ENCODE results near the gene AMPD2. TPM values are rescaled to one million over a fixed set of nuclear protein-coding genes. Genes with fewer than 3 reads are reported as not detected.
"Not testable (repeated sequence)": the region's sequence is repeated elsewhere in the genome, so short reads cannot be mapped to it uniquely, and the experiment has no call there.

AMPD2 gene
- polyA plus RNA-seq, 3 donors: 75.0 to 961 (median 117) TPM

GRCh38 chr1:109671067-109671466 lies 51.4 kb downstream of the AMPD2 start:
- H4K20me1 ChIP-seq (ENCODE audit: insufficient read depth, low read length): no peaks in the 10 kb centered on the region
- intact Hi-C loops (cut with micrococcal nuclease): no loop called here
- H3K79me2 ChIP-seq (ENCODE audit: insufficient read depth, low read length): no peaks in the 10 kb centered on the region
- no peak overlapping the region for H2AFZ ChIP-seq (ENCODE audit: insufficient read depth, low read depth, low read length, poor library complexity, severe bottlenecking)
- Mint-ChIP-seq H3K9me3 (peaks cover 0 to 8% (median 0%) of the 10 kb centered on the region in 7 donors), H3K36me3 (no peaks in the 10 kb centered on the region), H3K27me3 (ENCODE audit: low read depth in 3 of 3) (peaks cover 2 to 8% (median 3%) of the 10 kb centered on the region in 3 donors), H3K27ac (no peak overlapping the region), H3K4me3 (no peak overlapping the region), H3K4me1 (peaks cover 22% of the 10 kb centered on the region)
- no peak for DNase-seq
- no peak overlapping the region for H3K27ac ChIP-seq (ENCODE audit: low read depth in 1 of 2, low read length in 2 of 2)
- no peak overlapping the region for H3K9ac ChIP-seq (ENCODE audit: insufficient read depth, low read length, poor library complexity, severe bottlenecking)
- no peaks in the 10 kb centered on the region for H3K9me3 ChIP-seq (replicated peaks in 1 of 2; ENCODE audit: control insufficient read depth in 1 of 2, insufficient read depth in 1 of 2, low read length in 2 of 2)
- TF ChIP-seq CTCF (IDR thresholded peaks at IDR 0.05): no peak
- H3K4me2 ChIP-seq (replicated peaks; ENCODE audit: extremely low read depth, low read length, poor library complexity, severe bottlenecking): no peak overlapping the region
- 100% methylated on average over 3 of the region's 5 CpGs for WGBS (ENCODE audit: insufficient coverage)
- no peaks in the 10 kb centered on the region for H3K36me3 ChIP-seq (replicated peaks in 1 of 2; ENCODE audit: control insufficient read depth in 1 of 2, insufficient read depth in 2 of 2, low read length in 2 of 2)
- peaks cover 9 to 12% of the 10 kb centered on the region in 2 donors for H3K4me1 ChIP-seq (ENCODE audit: control insufficient read depth in 1 of 2, insufficient read depth in 2 of 2, low read length in 2 of 2)
- H3K4me3 ChIP-seq (replicated peaks in 1 of 3; ENCODE audit: low read depth in 2 of 3, low read length in 3 of 3): no peak overlapping the region
- H3K27me3 ChIP-seq (ENCODE audit: control insufficient read depth in 2 of 2, insufficient read depth in 2 of 2, low read length in 2 of 2): no peaks in the 10 kb centered on the region

- intact Hi-C loops (cut with micrococcal nuclease); H3K4me3 Mint-ChIP-seq; H3K36me3 Mint-ChIP-seq; H4K20me1 ChIP-seq (ENCODE audit: insufficient read depth, low read length); H2AFZ ChIP-seq (ENCODE audit: insufficient read depth, low read depth, low read length, poor library complexity, severe bottlenecking); H3K36me3 ChIP-seq (replicated peaks in 1 of 2; ENCODE audit: control insufficient read depth in 1 of 2, insufficient read depth in 2 of 2, low read length in 2 of 2); H3K79me2 ChIP-seq (ENCODE audit: insufficient read depth, low read length); H3K27ac Mint-ChIP-seq; H3K9me3 Mint-ChIP-seq; H3K4me2 ChIP-seq (replicated peaks; ENCODE audit: extremely low read depth, low read length, poor library complexity, severe bottlenecking); DNase-seq; H3K27me3 Mint-ChIP-seq (ENCODE audit: low read depth in 3 of 3); H3K9me3 ChIP-seq (replicated peaks in 1 of 2; ENCODE audit: control insufficient read depth in 1 of 2, insufficient read depth in 1 of 2, low read length in 2 of 2); H3K4me1 ChIP-seq (ENCODE audit: control insufficient read depth in 1 of 2, insufficient read depth in 2 of 2, low read length in 2 of 2); H3K27ac ChIP-seq (ENCODE audit: low read depth in 1 of 2, low read length in 2 of 2); H3K4me1 Mint-ChIP-seq; H3K9ac ChIP-seq (ENCODE audit: insufficient read depth, low read length, poor library complexity, severe bottlenecking); H3K4me3 ChIP-seq (replicated peaks in 1 of 3; ENCODE audit: low read depth in 2 of 3, low read length in 3 of 3); H3K27me3 ChIP-seq (ENCODE audit: control insufficient read depth in 2 of 2, insufficient read depth in 2 of 2, low read length in 2 of 2): not testable (repeated sequence)
- WGBS (ENCODE audit: insufficient coverage): 100% methylated on average over 1 of the region's 2 CpGs
These were observed 54.2 kb downstream of the AMPD2 start for GRCh38 chr1:109673861-109674260.

GRCh38 chr1:109676683-109677381 lies 57.2 kb downstream of the AMPD2 start:
- DNase-seq; H3K36me3 Mint-ChIP-seq; intact Hi-C loops (cut with micrococcal nuclease); H3K27me3 ChIP-seq (ENCODE audit: control insufficient read depth in 2 of 2, insufficient read depth in 2 of 2, low read length in 2 of 2); H3K4me1 ChIP-seq (ENCODE audit: control insufficient read depth in 1 of 2, insufficient read depth in 2 of 2, low read length in 2 of 2); H3K27ac ChIP-seq (ENCODE audit: low read depth in 1 of 2, low read length in 2 of 2); H3K4me2 ChIP-seq (replicated peaks; ENCODE audit: extremely low read depth, low read length, poor library complexity, severe bottlenecking); H3K27me3 Mint-ChIP-seq (ENCODE audit: low read depth in 3 of 3); H3K4me3 ChIP-seq (replicated peaks in 1 of 3; ENCODE audit: low read depth in 2 of 3, low read length in 3 of 3); H2AFZ ChIP-seq (ENCODE audit: insufficient read depth, low read depth, low read length, poor library complexity, severe bottlenecking); H3K4me3 Mint-ChIP-seq; H3K4me1 Mint-ChIP-seq; H3K79me2 ChIP-seq (ENCODE audit: insufficient read depth, low read length); H3K36me3 ChIP-seq (replicated peaks in 1 of 2; ENCODE audit: control insufficient read depth in 1 of 2, insufficient read depth in 2 of 2, low read length in 2 of 2); H3K9me3 ChIP-seq (replicated peaks in 1 of 2; ENCODE audit: control insufficient read depth in 1 of 2, insufficient read depth in 1 of 2, low read length in 2 of 2); H3K9ac ChIP-seq (ENCODE audit: insufficient read depth, low read length, poor library complexity, severe bottlenecking); H3K27ac Mint-ChIP-seq; H4K20me1 ChIP-seq (ENCODE audit: insufficient read depth, low read length); H3K9me3 Mint-ChIP-seq: not testable (repeated sequence)
- no CpG with 5 or more reads among the region's 3 CpGs for WGBS (ENCODE audit: insufficient coverage)
